Heart left ventricle (tissue), 16 donors: ENCODE measurements around the gene CD164L2. TPM values are rescaled to one million over a fixed set of nuclear protein-coding genes. Genes with fewer than 3 reads are reported as not detected.

Experiments used
- ATAC-seq, 4 donors: fragments of 200-7000 bp; cut with Tn5 transposase; one replicate each; pipeline ENCODE4 v1.9.1; 2020 to 2022; ENCODE audit warnings: moderate library complexity in 4 of 4, mild to moderate bottlenecking in 3 of 4, moderate number of reproducible peaks in 1 of 4
- DNase-seq, 5 donors: peaks; one replicate each; pipeline ENCODE4 v3.0.0-alpha.2; 2020
- H3K27ac ChIP-seq, 12 donors: fragments of 200-600 bp; sonication (generic) in 4 of 12; one replicate each; pipeline versions ENCODE4 v1.5.0 to v1.8.0; 2016 to 2022; ENCODE audit warnings: mild to moderate bottlenecking in 2 of 12
- H3K27me3 ChIP-seq, 9 donors: fragments of 200-600 bp; sonication (generic) in 2 of 9; one replicate each; pipeline versions ENCODE4 v1.5.1 to v1.8.0; 2016 to 2022; ENCODE audit warnings: mild to moderate bottlenecking in 3 of 9
- H3K36me3 ChIP-seq, 9 donors: fragments of 200-600 bp; sonication (generic) in 2 of 9; one replicate each; pipeline versions ENCODE4 v1.5.0 to v1.8.0; 2018 to 2022; ENCODE audit warnings: mild to moderate bottlenecking in 2 of 9
- H3K4me1 ChIP-seq, 12 donors: fragments of 200-600 bp; sonication (generic) in 4 of 12; one replicate each; pipeline versions ENCODE4 v1.5.0 to v1.8.0; 2016 to 2022; ENCODE audit warnings: mild to moderate bottlenecking in 3 of 12
- H3K4me3 ChIP-seq, 12 donors: fragments of 200-600 bp; sonication (generic) in 4 of 12; one replicate each; pipeline versions ENCODE4 v1.5.0 to v1.8.0; 2017 to 2022; ENCODE audit warnings: mild to moderate bottlenecking in 9 of 12, moderate library complexity in 4 of 12
- H3K9me3 ChIP-seq, 12 donors: fragments of 200-600 bp; sonication (generic) in 4 of 12; one replicate each; pipeline versions ENCODE4 v1.5.0 to v1.8.0; 2016 to 2022; ENCODE audit warnings: mild to moderate bottlenecking in 1 of 12
- POLR2A ChIP-seq, 2 donors: fragments of 450-650 bp; IDR thresholded peaks; one replicate each; pipeline ENCODE4 v1.6.1; 2017; ENCODE audit warnings: antibody characterized with exemption in 2 of 2, mild to moderate bottlenecking in 2 of 2, moderate library complexity in 2 of 2
- whole genome bisulfite sequencing, 4 donors: extraction: QIAGEN DNeasy Blood & Tissue Kit in 2 of 4; methylation state at CpG; one replicate each; pipeline versions ENCODE4 v1.1.5 to v1.1.7; 2013 to 2018; 5-methylcytosine and 5-hydroxymethylcytosine counted together
- intact Hi-C, 10 donors: fragments of 100-400 bp; cut with DNase I; formaldehyde crosslinking; loops; one replicate each; pipeline versions ENCODE4 v1.11.1 to v1.14.2; 2022
- polyA plus RNA-seq, 2 donors: library from polyadenylated mRNA; stranded (reverse); fragments of 200-250 nt; gene quantifications; one replicate each; pipeline ENCODE4 v1.2.3, GENCODE V29; 2013
- total RNA-seq, 9 donors: library from RNA; depleted of rRNA in 2 of 9; stranded (reverse); fragments of >200 nt in 2 of 9; fragmentation: NEBNext Ultra II Directional in 3 of 9; extraction: Animal tissue kit (Norgen Biotek cat#: 25700) in 3 of 9; gene quantifications; one replicate each; pipeline versions ENCODE4 v1.1.0 to v1.2.4, GENCODE V29; 2016 to 2023
- TF ChIP-seq, protein P1 (sequence below), 12 donors: fragments of 200-600 bp; sonication (generic) in 4 of 12; IDR thresholded peaks; one replicate each; pipeline versions ENCODE4 v1.5.0 to v1.8.0; 2018 to 2022; ENCODE audit warnings: antibody characterized with exemption in 12 of 12, mild to moderate bottlenecking in 5 of 12
- donor health status: ischemic (EF 13 %, LVEDD 7.1; RV severe dilation, severe dysfunction).
- donor health status: healthy with polysubstance abuse.
- donor health status: DM: no; HTN: yes; CAD: no.
- donor health status: DM: no; HTN: no; CAD: no.
- donor health status: ischemic (EF 25% LVEDD 6.9; RV normal size, moderate dysfunction).
- donor health status: ischemic (EF 25% LVEDD 5.7; RV mildly dilated, moderate dysfunction).
- donor health status: healthy.
- donor health status: DM: yes; HTN: yes; CAD: no.
- donor health status: ischemic (EF 35%, LVEDD 5.7; RV mildly dilated, moderate dysfunction).
- donor health status: nonischemic (EF 11% LVEDD 7.7; RV severe dilation, severe dysfunction).
- donor health status: DM: yes; HTN: yes; CAD: no.
- donor health status: PGD.
- donor health status: ischemic (EF 29% LVEDD 5.4; RV normal size, mild dysfunction).
- donor health status: nonischemic (EF 23%, LVEDD 6.1; RV moderate dilation, normal function).

The CD164L2 gene
- total and polyA plus RNA-seq, 11 donors = not detected

DNA sequence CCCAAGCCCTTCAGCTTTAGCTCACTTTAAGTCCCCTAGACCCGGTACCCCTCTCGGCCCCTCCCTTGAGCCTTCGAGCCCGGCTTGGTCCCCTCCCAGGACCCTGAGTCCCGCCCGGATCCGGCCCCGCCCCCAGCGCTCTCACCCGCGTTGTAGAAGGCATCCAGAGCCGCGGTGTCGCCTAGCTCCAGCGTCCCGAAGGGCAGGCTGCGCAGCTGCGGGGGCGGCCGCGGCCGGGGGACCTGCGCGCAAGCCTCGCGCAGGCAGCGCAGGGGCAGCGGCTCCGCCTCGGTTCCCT, 17.1 kb downstream of the CD164L2 start:
- Histone ChIP-seq H3K27me3 (no peaks in the 10 kb centered on the region), H3K36me3 (peaks cover 0 to 38% (median 35%) of the 10 kb centered on the region in 9 donors), H3K4me3 (peak overlapping the region; percentile 70 to 93 (median 81)), H3K4me1 (peaks cover 7 to 53% (median 37%) of the 10 kb centered on the region in 12 donors), H3K27ac (peak overlapping the region; percentile 96 to 100 (median 99)), H3K9me3 (no peaks in the 10 kb centered on the region)
- WGBS, 4 donors = 0 to 1% (median 1%) methylated on average over 18 to 30 of the region's 30 CpGs
- TF ChIP-seq, protein P1, sequence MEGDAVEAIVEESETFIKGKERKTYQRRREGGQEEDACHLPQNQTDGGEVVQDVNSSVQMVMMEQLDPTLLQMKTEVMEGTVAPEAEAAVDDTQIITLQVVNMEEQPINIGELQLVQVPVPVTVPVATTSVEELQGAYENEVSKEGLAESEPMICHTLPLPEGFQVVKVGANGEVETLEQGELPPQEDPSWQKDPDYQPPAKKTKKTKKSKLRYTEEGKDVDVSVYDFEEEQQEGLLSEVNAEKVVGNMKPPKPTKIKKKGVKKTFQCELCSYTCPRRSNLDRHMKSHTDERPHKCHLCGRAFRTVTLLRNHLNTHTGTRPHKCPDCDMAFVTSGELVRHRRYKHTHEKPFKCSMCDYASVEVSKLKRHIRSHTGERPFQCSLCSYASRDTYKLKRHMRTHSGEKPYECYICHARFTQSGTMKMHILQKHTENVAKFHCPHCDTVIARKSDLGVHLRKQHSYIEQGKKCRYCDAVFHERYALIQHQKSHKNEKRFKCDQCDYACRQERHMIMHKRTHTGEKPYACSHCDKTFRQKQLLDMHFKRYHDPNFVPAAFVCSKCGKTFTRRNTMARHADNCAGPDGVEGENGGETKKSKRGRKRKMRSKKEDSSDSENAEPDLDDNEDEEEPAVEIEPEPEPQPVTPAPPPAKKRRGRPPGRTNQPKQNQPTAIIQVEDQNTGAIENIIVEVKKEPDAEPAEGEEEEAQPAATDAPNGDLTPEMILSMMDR (IDR thresholded peaks at IDR 0.05) = no peak
- peak in 1 of 2 donors; percentile 57 for TF ChIP-seq POLR2A (IDR thresholded peaks at IDR 0.05)
- DNase-seq (peak; percentile 93 to 96 (median 95)), ATAC-seq (peak; percentile 54 to 77 (median 72))
- intact Hi-C loops = loop anchor here in 3 of 10 donors (1.0 to 5.0 kb wide), 4 partner anchors 21 to 44 kb away; partner anchors contain the start of gene TMEM222 (in 2 of the 3)

GRCh38 chr1:27365372-27366112, 17.6 kb downstream of the CD164L2 start:
- H3K4me3 ChIP-seq = peak overlapping the region; percentile 70 to 93 (median 81)
- TF ChIP-seq POLR2A (IDR thresholded peaks at IDR 0.05) = peak in 1 of 2 donors; percentile 32
- TF ChIP-seq, protein P1 (IDR thresholded peaks at IDR 0.05) = no peak
- intact Hi-C loops = loop anchor here in 5 of 10 donors (1.0 to 5.0 kb wide), 6 partner anchors 21 to 43 kb away; partner anchors contain the start of genes TMEM222 (in 4 of the 5) and GPR3 (in 1 of the 5)
- H3K27me3 ChIP-seq = no peaks in the 10 kb centered on the region
- peak overlapping the region; percentile 96 to 100 (median 99) for H3K27ac ChIP-seq
- ATAC-seq (peak; percentile 70 to 88 (median 80)), DNase-seq (peak; percentile 91 to 94 (median 92))
- WGBS, 4 donors = 3 to 5% (median 3%) methylated on average over 37 to 40 of the region's 40 CpGs
- H3K4me1 ChIP-seq = peaks cover 7 to 58% (median 37%) of the 10 kb centered on the region in 12 donors
- H3K36me3 ChIP-seq = peaks cover 0 to 43% (median 40%) of the 10 kb centered on the region in 9 donors
- no peaks in the 10 kb centered on the region for H3K9me3 ChIP-seq

- TF ChIP-seq, protein P1 (IDR thresholded peaks at IDR 0.05) = no peak
- TF ChIP-seq POLR2A (IDR thresholded peaks at IDR 0.05) = no peak
- Histone ChIP-seq H3K4me3 (peak overlapping the region; percentile 70 to 93 (median 81)), H3K4me1 (peaks cover 7 to 60% (median 39%) of the 10 kb centered on the region in 12 donors), H3K27me3 (no peaks in the 10 kb centered on the region), H3K27ac (peak overlapping the region in 11 of 12 donors; percentile 96 to 100 (median 99)), H3K9me3 (no peaks in the 10 kb centered on the region), H3K36me3 (peaks cover 0 to 51% (median 46%) of the 10 kb centered on the region in 9 donors)
- ATAC-seq = no peak
- intact Hi-C loops = loop anchor here in 4 of 10 donors (1.0 to 5.0 kb wide), 4 partner anchors 28 to 43 kb away; partner anchors contain the start of genes TMEM222 (in 3 of the 4) and GPR3 (in 1 of the 4)
- WGBS, 4 donors = 74 to 81% (median 79%) methylated on average over 10 to 11 of the region's 11 CpGs
- no peak for DNase-seq
These were observed 18.3 kb downstream of the CD164L2 start for GRCh38 chr1:27364696-27365371.
